ENCODE data around the gene HIGD2A.

The HIGD2A gene

DNA sequence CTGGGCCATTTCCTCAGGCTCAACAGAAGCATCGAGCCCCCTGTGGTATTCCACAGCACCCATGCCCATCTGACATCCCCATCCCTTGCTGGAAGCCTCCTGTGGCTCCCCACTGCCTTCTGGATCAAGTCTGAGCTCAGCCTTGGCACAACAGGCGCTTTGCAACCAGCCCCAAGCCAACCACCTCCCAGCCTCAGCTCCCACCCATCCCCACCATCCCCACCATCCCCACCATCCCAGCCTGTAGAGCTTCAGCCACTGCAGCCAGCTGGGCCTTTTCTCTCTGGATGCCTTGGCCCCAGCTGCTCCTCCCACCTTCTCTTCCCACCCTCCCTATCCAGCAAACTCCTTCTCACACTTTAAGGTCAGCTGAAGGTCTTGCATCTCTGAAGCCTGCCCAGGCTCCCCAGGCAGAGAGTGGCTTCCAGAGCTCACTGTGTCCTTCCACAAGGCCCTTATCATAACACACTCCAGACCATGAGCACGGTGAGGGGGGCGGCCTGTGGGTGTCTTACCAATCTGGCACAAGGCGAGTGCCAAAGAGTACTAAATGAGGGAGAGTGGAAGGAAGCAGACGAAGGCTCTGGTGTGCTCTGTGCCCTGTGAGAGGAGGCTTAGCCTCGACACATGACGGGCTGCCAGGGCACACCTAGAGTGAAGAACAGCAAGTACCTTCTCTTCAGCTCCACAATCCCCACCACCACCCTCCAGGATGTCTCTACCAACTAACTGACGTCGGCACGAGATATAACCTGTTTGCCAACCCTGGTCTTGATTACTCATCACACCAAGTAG, 6.5 kb downstream of the HIGD2A start:
- no peak for DNase-seq (ENCODE audit: low read depth)
- no peak overlapping the region for H3K4me3 ChIP-seq (replicated peaks; ENCODE audit: low read depth, low read length)
- TF ChIP-seq, protein P1, sequence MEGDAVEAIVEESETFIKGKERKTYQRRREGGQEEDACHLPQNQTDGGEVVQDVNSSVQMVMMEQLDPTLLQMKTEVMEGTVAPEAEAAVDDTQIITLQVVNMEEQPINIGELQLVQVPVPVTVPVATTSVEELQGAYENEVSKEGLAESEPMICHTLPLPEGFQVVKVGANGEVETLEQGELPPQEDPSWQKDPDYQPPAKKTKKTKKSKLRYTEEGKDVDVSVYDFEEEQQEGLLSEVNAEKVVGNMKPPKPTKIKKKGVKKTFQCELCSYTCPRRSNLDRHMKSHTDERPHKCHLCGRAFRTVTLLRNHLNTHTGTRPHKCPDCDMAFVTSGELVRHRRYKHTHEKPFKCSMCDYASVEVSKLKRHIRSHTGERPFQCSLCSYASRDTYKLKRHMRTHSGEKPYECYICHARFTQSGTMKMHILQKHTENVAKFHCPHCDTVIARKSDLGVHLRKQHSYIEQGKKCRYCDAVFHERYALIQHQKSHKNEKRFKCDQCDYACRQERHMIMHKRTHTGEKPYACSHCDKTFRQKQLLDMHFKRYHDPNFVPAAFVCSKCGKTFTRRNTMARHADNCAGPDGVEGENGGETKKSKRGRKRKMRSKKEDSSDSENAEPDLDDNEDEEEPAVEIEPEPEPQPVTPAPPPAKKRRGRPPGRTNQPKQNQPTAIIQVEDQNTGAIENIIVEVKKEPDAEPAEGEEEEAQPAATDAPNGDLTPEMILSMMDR (IDR thresholded peaks at IDR 0.05; ENCODE audit: low read length, missing control alignments) = no peak

GRCh38 chr5:176396330-176396729, 7.8 kb downstream of the HIGD2A start:
- DNase-seq (ENCODE audit: low read depth) = no peak
- no peak overlapping the region for H3K4me3 ChIP-seq (replicated peaks; ENCODE audit: low read depth, low read length)
- TF ChIP-seq, protein P1 (IDR thresholded peaks at IDR 0.05; ENCODE audit: low read length, missing control alignments) = no peak

DNA sequence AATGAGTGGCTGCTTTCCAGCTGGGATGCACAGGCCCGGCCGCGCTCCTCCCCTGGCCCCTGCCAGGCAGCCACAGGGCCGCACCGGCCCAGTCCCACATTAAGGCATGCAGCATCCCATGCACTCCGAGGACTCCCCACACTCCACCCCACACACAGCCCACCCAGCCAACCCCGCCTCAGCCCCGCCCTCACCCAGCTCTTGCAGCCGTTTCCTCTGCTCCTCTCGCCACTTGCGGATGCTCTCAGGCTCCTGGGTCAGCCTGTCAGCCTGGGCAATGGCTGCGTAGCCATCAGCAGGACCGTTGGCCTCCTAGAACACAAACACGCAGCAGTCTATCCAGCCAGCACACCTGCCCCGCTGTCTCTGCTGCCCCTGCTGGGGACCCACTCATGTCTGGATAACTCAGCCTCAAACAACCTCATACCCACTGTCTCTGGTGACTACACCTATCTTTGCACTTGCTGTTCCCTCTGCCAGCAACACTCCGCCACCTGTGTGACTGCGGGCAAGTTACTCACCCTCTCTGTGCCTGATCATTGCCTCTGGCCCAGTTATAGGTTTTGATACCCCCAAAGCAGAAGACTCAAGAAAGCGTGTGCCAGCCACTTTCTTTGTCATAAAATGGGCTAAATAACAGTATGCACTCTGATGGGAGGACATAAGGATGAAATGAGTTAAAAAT, 9.3 kb downstream of the HIGD2A start:
- TF ChIP-seq, protein P1 (IDR thresholded peaks at IDR 0.05; ENCODE audit: low read length, missing control alignments) = no peak
- no peak for DNase-seq (ENCODE audit: low read depth)
- H3K4me3 ChIP-seq (replicated peaks; ENCODE audit: low read depth, low read length) = no peak overlapping the region

DNA sequence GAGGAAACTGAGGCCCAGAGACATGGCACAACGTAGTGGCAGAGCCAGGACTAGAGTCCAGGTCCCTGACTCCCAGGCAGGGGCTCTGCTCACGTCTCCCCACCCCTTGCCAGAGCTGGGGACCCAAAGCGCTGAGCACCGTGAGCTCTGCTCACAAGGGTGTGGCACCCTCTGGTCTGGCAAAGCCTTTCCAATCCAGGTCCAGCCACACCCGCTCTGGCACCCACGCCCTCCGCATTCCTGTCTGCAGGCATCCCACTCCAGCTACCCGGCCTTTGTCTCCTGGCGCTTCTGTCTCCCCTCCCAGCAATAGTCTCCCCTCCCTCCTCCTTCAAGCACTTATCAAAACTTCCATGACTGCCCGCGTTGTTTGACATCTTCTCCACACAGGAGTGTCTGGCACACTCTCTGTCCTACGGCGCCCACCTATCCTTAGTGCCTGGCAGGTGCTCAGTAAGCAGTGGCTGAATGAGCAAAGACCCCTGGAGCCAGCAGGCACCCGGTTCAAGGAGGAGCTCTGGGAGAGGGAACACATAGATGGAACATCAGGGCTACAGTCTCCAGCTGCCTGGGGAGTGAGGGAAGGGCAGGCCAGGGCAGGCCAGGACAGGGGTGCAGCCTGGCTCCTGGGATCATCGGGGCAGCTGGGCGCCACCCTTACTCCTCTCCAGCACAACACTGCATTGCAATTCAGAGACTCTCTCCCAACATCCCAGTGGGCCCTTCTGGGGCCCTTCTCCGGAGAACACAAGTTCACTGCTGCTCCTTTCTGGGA, 12.0 kb downstream of the HIGD2A start:
- H3K4me3 ChIP-seq (replicated peaks; ENCODE audit: low read depth, low read length) = no peak overlapping the region
- TF ChIP-seq, protein P1 (IDR thresholded peaks at IDR 0.05; ENCODE audit: low read length, missing control alignments) = no peak
- DNase-seq (ENCODE audit: low read depth) = no peak

DNA sequence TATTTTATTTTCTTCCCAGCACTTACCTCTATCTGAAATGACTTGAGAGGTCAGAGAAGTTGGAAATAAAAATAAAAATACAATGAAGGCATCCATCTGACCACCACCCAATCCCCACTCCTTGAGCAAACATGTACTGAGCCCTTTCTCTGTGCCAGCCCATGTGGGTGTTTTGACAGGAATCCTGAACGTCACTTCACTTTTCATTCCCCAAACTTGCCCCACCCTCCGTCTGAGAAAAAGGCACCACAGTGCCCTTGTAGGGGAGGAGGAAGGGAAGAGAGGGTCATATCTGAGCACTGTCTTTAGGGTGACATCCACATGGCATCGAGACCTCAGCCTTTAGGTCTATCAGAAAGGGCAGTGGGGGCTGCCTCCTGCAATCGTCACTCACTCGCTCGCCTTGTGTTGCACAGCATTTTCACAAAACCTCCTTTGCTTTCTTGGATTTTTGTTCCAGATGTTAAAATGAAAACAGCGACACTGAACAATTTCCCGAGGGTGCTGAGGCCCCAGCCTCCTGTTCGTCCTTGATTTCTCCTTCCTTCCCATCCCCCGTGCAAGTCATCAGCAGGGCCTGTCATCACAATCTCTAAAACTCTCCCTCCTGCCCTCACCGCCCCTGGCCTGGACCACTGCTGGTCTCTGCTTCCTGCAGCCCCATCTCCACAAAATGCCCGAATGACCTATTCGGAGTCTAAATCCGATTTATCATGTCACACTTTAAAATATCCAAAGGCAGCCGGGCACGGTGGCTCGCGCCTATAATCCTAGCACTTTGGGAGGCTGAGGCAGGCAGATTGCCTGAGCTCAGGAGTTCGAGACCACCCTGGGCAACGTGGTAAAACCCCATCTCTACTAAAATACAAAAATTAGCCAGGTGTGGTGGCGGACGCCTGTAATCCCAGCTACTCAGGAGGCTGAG, 13.0 kb downstream of the HIGD2A start:
- TF ChIP-seq, protein P1 (IDR thresholded peaks at IDR 0.05; ENCODE audit: low read length, missing control alignments) = no peak
- no peak overlapping the region for H3K4me3 ChIP-seq (replicated peaks; ENCODE audit: low read depth, low read length)
- no peak for DNase-seq (ENCODE audit: low read depth)
